ENCODE data around the gene PSMC3. TPM values are rescaled to one million over a fixed set of nuclear protein-coding genes. Genes with fewer than 3 reads are reported as not detected.

PSMC3 gene
- total RNA-seq, 1 experiment from 2014 or later, result 275 TPM

GRCh38 chr11:47387944-47388696, 38.1 kb downstream of the PSMC3 start:
- Histone ChIP-seq H3K27me3 (ENCODE audit: low read length) (no peaks in the 10 kb centered on the region), H3K4me2 (ENCODE audit: low read length) (no peak overlapping the region), H3K9ac (ENCODE audit: low read length) (no peak overlapping the region), H4K20me1 (ENCODE audit: low read length) (no peaks in the 10 kb centered on the region), H3F3A (ENCODE audit: low read length, unreplicated experiment) (no peaks in the 10 kb centered on the region), H3K36me3 (ENCODE audit: low read depth, low read length) (no peaks in the 10 kb centered on the region), H3K79me2 (ENCODE audit: low read length) (no peaks in the 10 kb centered on the region), H3K27ac (ENCODE audit: low read length) (no peak overlapping the region), H3K4me1 (ENCODE audit: insufficient read depth, low read length) (no peaks in the 10 kb centered on the region), H3K9me2 (replicated peaks; ENCODE audit: low read length) (no peaks in the 10 kb centered on the region), H3K9me3 (ENCODE audit: low read length) (no peaks in the 10 kb centered on the region), H2AFZ (ENCODE audit: low read length) (no peak overlapping the region), H3K4me3 (ENCODE audit: low read length) (no peak overlapping the region)
- no TSS peak for BruUV-seq (replicated peaks)
- DNase-seq (no peak), ATAC-seq (no peak)
- TF ChIP-seq CTCF (conservative IDR thresholded peaks at IDR 0.05; ENCODE audit: low read depth, low read length) (no peak), EZH2phosphoT487 (IDR thresholded peaks at IDR 0.05; ENCODE audit: borderline replicate concordance, low read length) (no peak), EZH2 (IDR thresholded peaks at IDR 0.05; ENCODE audit: low read length, unreplicated experiment) (no peak)
- ChIA-PET POLR2A (ENCODE audit: unreplicated experiment) (no interaction called here), CTCF (no interaction called here)
- intact Hi-C loops (cut with micrococcal nuclease), result no loop called here

DNA sequence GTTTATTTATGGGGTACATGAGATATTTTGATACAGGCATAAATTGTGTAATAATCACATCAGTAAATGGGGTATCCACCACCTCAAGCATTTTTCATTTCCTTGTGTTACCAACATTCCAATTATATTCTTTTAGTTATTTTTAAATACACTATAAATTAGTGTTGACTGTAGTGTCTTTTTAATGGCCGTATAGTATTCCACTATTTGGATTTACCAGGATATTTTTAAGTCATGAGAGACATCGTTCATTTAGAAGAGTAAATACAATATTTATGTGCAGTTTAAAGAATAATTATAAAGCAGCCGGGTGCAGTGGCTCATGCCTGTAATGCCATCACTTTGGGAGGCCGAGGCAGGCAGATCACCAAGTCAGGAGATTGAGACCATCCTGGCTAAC, 41.7 kb downstream of the PSMC3 start:
- Histone ChIP-seq H3K27me3 (ENCODE audit: low read length) (no peaks in the 10 kb centered on the region), H3K9me2 (replicated peaks; ENCODE audit: low read length) (no peaks in the 10 kb centered on the region), H3K4me1 (ENCODE audit: insufficient read depth, low read length) (no peaks in the 10 kb centered on the region), H2AFZ (ENCODE audit: low read length) (no peak overlapping the region), H3K27ac (ENCODE audit: low read length) (no peak overlapping the region), H3K79me2 (ENCODE audit: low read length) (no peaks in the 10 kb centered on the region), H3K9ac (ENCODE audit: low read length) (no peak overlapping the region), H3F3A (ENCODE audit: low read length, unreplicated experiment) (no peaks in the 10 kb centered on the region), H3K9me3 (ENCODE audit: low read length) (no peaks in the 10 kb centered on the region), H3K4me3 (ENCODE audit: low read length) (no peak overlapping the region), H4K20me1 (ENCODE audit: low read length) (no peaks in the 10 kb centered on the region), H3K4me2 (ENCODE audit: low read length) (no peak overlapping the region), H3K36me3 (ENCODE audit: low read depth, low read length) (no peaks in the 10 kb centered on the region)
- intact Hi-C loops (cut with micrococcal nuclease), result no loop called here
- CTCF ChIA-PET, result no interaction called here
- DNase-seq (no peak), ATAC-seq (no peak)
- TF ChIP-seq EZH2 (IDR thresholded peaks at IDR 0.05; ENCODE audit: low read length, unreplicated experiment) (no peak), EZH2phosphoT487 (IDR thresholded peaks at IDR 0.05; ENCODE audit: borderline replicate concordance, low read length) (no peak), CTCF (conservative IDR thresholded peaks at IDR 0.05; ENCODE audit: low read depth, low read length) (no peak)
- POLR2A ChIA-PET (ENCODE audit: unreplicated experiment), result no interaction called here
- BruUV-seq (replicated peaks), result no TSS peak

- Histone ChIP-seq H3K4me2 (ENCODE audit: low read length) (no peak overlapping the region), H3K9ac (ENCODE audit: low read length) (no peak overlapping the region), H3K27me3 (ENCODE audit: low read length) (no peaks in the 10 kb centered on the region), H3K4me1 (ENCODE audit: insufficient read depth, low read length) (no peaks in the 10 kb centered on the region), H2AFZ (ENCODE audit: low read length) (no peak overlapping the region), H4K20me1 (ENCODE audit: low read length) (no peaks in the 10 kb centered on the region), H3F3A (ENCODE audit: low read length, unreplicated experiment) (no peaks in the 10 kb centered on the region), H3K4me3 (ENCODE audit: low read length) (no peak overlapping the region), H3K36me3 (ENCODE audit: low read depth, low read length) (no peaks in the 10 kb centered on the region), H3K27ac (ENCODE audit: low read length) (no peak overlapping the region), H3K79me2 (ENCODE audit: low read length) (no peaks in the 10 kb centered on the region), H3K9me3 (ENCODE audit: low read length) (no peaks in the 10 kb centered on the region), H3K9me2 (replicated peaks; ENCODE audit: low read length) (no peaks in the 10 kb centered on the region)
- ATAC-seq, result no peak
- BruUV-seq (replicated peaks), result no TSS peak
- TF ChIP-seq EZH2 (IDR thresholded peaks at IDR 0.05; ENCODE audit: low read length, unreplicated experiment), result no peak
- ChIA-PET POLR2A (ENCODE audit: unreplicated experiment) (no interaction called here), CTCF (no interaction called here)
- DNase-seq, result no peak
- intact Hi-C loops (cut with micrococcal nuclease), result no loop called here
Observed at GRCh38 chr11:47383071-47383470, 43.2 kb downstream of the PSMC3 start.
